IPS-18c (cell line): ENCODE measurements around the gene ILK.

Experiments used
- H3K4me3 ChIP-seq: 2 replicates; pipeline ENCODE4 v1.7.0; 2013; ENCODE audit warnings: low read depth, mild to moderate bottlenecking, low read length, moderate library complexity; ENCODE audit not compliant: insufficient read depth
- H3K9me3 ChIP-seq: one replicate; pipeline ENCODE4 v1.6.1; 2013; ENCODE audit warnings: mild to moderate bottlenecking, low read length, moderate library complexity; ENCODE audit not compliant: control insufficient read depth, insufficient read depth

The ILK gene

GRCh38 chr11:6570691-6571427 is 32.7 kb upstream of the ILK start:
- H3K4me3 ChIP-seq: no peak overlapping the region
- H3K9me3 ChIP-seq: no peaks in the 10 kb centered on the region

GRCh38 chr11:6571434-6572008 is 32.1 kb upstream of the ILK start:
- Histone ChIP-seq H3K4me3 (no peak overlapping the region), H3K9me3 (no peaks in the 10 kb centered on the region)

GRCh38 chr11:6572215-6572614 is 31.4 kb upstream of the ILK start:
- no peaks in the 10 kb centered on the region for H3K9me3 ChIP-seq
- H3K4me3 ChIP-seq: no peak overlapping the region

DNA sequence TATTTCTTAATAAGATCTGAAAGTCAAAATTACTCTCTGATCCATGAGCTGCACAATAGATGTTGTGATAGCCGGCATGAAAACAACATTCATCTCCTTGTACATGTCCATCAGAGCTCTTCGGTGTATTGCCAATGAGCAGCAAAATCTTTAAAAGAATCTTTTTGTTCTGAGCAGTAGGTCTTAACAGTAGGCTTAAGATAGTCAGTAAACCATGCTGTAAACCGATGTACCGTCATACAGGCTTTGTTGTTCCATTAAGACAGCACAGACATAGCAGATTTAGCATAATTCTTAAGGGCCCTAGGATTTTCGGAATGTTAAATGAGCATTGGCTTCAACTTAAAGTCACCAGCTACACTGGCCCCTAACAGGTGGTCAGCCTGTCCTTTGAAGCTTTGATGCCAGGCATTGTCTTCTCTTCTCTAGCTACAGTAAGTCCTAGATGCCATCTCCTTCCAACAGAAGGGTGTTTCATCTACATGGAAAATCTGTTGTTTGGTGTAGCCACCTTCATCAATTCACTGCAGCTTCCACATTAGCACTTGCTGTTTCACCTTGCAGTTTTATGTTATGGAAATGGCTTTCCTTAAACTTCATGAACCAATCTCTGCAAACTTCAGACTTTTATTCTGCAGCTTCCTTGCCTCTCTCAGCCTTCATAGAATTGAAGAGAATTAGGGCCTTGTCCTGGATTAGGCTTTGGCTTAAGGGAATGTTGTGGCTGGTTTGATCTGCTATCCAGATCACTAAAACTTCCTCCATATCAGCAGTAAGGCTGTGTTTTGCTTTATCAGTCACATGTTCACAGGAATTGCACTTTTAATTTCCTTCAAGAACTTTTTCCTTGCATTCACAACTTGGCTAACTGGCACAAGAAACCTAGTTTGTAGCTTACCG is 28.5 kb upstream of the ILK start:
- Histone ChIP-seq H3K4me3 (no peak overlapping the region), H3K9me3 (no peaks in the 10 kb centered on the region)

GRCh38 chr11:6576471-6577373 is 26.9 kb upstream of the ILK start:
- no peak overlapping the region; the same call in 1 of the 2 replicates for H3K4me3 ChIP-seq
- no peaks in the 10 kb centered on the region for H3K9me3 ChIP-seq

DNA sequence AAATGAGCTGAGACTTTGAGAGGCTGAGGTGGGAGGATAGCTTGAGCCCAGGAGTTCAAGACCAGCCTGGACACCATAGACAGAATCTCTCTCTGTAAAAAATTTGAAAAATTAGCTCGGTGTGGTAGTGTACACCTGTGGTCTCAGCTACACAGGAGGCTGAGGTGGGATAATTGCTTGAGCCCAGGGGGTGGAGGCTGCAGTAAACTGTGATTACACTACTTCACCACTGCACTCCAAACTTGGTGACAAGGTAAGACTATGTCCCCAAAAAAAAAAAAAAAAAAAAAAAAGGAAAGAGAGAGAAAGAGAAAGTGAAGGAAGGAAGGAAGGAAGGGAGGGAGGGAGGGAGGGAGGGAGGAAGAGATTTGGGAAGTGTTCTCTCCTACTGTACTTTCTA is 25.4 kb upstream of the ILK start:
- no peaks in the 10 kb centered on the region for H3K9me3 ChIP-seq

DNA sequence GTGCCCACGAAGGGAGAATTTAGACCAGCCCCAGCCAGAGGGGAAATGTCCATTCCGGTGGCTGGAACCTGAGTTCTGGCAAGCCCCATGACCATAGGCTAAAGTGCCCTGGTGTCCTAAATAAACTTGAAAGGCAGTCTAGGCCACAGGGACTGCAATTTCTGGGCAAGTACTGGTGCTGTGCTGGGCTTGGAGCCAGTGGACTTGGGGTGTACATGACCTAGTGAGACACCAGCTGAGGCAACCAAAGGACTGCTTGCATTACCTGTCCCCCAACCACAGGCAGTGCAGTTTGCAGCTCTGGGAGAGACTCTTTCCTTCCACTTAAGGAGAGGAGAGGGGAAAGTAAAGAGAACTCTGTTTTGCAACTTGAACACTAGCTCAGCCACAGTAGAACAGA is 23.9 kb upstream of the ILK start:
- Histone ChIP-seq H3K9me3 (no peaks in the 10 kb centered on the region), H3K4me3 (no peak overlapping the region)

More for the DNA sequence above, 25.4 kb upstream of the ILK start:
- H3K4me3 ChIP-seq: no peak overlapping the region

DNA sequence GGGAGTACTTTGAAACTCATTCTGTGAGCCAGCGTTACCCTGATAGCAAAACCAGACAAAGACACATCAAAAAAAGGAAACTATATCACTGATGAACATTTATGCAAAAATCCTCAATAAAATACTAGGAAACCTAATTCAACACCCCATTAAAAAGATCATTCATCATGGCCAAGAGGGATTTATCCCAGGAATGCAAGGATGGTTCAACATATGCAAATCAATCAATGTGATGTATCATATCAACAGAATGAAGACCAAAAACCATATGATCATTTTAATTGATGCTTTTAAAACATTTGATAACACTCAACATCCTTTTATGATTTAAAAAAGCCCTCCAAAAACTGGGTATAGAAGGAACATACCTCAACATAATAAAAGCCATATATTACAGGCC is 20.0 kb upstream of the ILK start:
- H3K9me3 ChIP-seq: peaks cover 2% of the 10 kb centered on the region
- H3K4me3 ChIP-seq: no peak overlapping the region

GRCh38 chr11:6584528-6584927 is 19.0 kb upstream of the ILK start:
- Histone ChIP-seq H3K4me3 (no peak overlapping the region), H3K9me3 (peaks cover 2% of the 10 kb centered on the region)

GRCh38 chr11:6586434-6587359 is 16.9 kb upstream of the ILK start:
- Histone ChIP-seq H3K9me3 (peaks cover 2% of the 10 kb centered on the region), H3K4me3 (no peak overlapping the region)

- H3K9me3 ChIP-seq: peaks cover 2% of the 10 kb centered on the region
- H3K4me3 ChIP-seq: no peak overlapping the region
Measured at GRCh38 chr11:6587360-6587953, 16.1 kb upstream of the ILK start.

- Histone ChIP-seq H3K9me3 (peaks cover 2% of the 10 kb centered on the region), H3K4me3 (no peak overlapping the region)
Measured at GRCh38 chr11:6588018-6588417, 15.6 kb upstream of the ILK start.

GRCh38 chr11:6594142-6594768 is 9.3 kb upstream of the ILK start:
- H3K4me3 ChIP-seq: no peak overlapping the region
- no peaks in the 10 kb centered on the region for H3K9me3 ChIP-seq

DNA sequence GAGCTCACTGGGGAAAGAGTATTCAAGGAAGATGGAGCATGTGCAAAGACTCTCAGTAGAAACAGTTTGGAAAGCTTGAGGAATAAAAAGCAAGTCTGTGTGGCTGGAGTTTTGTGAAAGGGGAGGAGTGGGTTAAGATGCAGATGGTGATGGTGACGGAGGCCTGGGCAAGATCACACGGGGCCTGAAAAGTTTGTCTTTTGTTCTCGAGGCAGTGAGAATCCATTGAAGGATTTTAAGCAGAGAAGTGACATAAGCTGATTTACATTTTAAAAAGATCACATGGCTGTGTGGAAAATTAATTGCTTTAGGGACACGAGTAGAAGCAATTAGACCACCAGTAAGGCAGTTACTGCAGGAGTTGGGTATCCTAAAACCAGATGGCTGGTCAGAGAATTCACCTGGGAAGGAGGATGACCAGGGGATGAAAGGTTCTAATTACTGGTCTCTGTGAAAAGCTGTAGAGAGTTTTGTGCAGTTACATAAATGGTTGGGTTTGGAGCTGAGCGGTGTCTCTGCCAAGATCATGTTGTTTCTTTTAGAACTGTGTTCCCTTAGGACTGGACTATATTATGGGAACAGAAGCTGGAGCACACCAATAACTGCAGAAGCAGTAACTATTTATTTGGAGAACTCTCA is 7.2 kb upstream of the ILK start:
- Histone ChIP-seq H3K4me3 (no peak overlapping the region), H3K9me3 (no peaks in the 10 kb centered on the region)

GRCh38 chr11:6598555-6598954 is 5.0 kb upstream of the ILK start:
- Histone ChIP-seq H3K9me3 (no peaks in the 10 kb centered on the region), H3K4me3 (no peak overlapping the region)
